GM23338 (cell line): ENCODE results near the gene ATRIP. TPM values are rescaled to one million over a fixed set of nuclear protein-coding genes. Genes with fewer than 3 reads are reported as not detected.

Source experiments
- ATAC-seq: fragments of 200-7000 bp; cut with Tn5 transposase; 3 replicates; pipeline ENCODE4 v1.9.1; 2020
- DNase-seq: peaks from one replicate; pipeline ENCODE4 v3.0.0-alpha.2; 2015; ENCODE audit warnings: low spot score
- H2AFZ ChIP-seq: fragments of 200-600 bp; sonication (generic); 2 replicates; pipeline ENCODE4 v1.8.0; 2016; ENCODE audit warnings: antibody characterized with exemption, mild to moderate bottlenecking, moderate library complexity
- H3F3A ChIP-seq: fragments of 200-600 bp; sonication (generic); replicated peaks from 2 replicates; pipeline ENCODE4 v1.8.0; 2017; ENCODE audit warnings: antibody characterized with exemption, mixed run types, low read depth
- H3K27ac ChIP-seq: fragments of 200-600 bp; sonication (generic); 2 replicates; pipeline ENCODE4 v1.6.1; 2016; ENCODE audit warnings: low read depth
- H3K27me3 ChIP-seq: fragments of 200-600 bp; sonication (generic); 2 replicates; pipeline ENCODE4 v1.8.0; 2016; ENCODE audit warnings: mild to moderate bottlenecking, mixed run types, moderate library complexity; ENCODE audit not compliant: insufficient read depth
- H3K36me3 ChIP-seq: fragments of 200-600 bp; sonication (generic); 2 replicates; pipeline ENCODE4 v1.8.0; 2016; ENCODE audit warnings: mild to moderate bottlenecking; ENCODE audit not compliant: insufficient read depth
- H3K4me1 ChIP-seq: fragments of 200-600 bp; sonication (generic); 2 replicates; pipeline ENCODE4 v1.8.0; 2016; ENCODE audit warnings: mild to moderate bottlenecking, moderate library complexity; ENCODE audit not compliant: insufficient read depth
- H3K4me2 ChIP-seq: fragments of 200-600 bp; sonication (generic); 2 replicates; pipeline ENCODE4 v1.7.1; 2017; ENCODE audit warnings: mixed run types
- H3K4me3 ChIP-seq: fragments of 200-600 bp; sonication (generic); 2 replicates; pipeline ENCODE4 v1.6.1; 2016; ENCODE audit warnings: mixed run types
- H3K79me2 ChIP-seq: fragments of 200-600 bp; sonication (generic); replicated peaks from 2 replicates; pipeline ENCODE4 v1.8.0; 2017; ENCODE audit warnings: mild to moderate bottlenecking; ENCODE audit not compliant: insufficient read depth
- H3K9me2 ChIP-seq: fragments of 200-600 bp; sonication (generic); 2 replicates; pipeline ENCODE4 v1.8.0; 2017; ENCODE audit not compliant: insufficient read depth
- H4K20me1 ChIP-seq: fragments of 200-600 bp; sonication (generic); replicated peaks from 2 replicates; pipeline ENCODE4 v1.8.0; 2017; ENCODE audit warnings: mild to moderate bottlenecking; ENCODE audit not compliant: insufficient read depth
- H3K27ac Mint-ChIP-seq: 2 replicates; pipeline ENCODE4 v1.8.0; 2020; ENCODE audit warnings: inconsistent platforms, mild to moderate bottlenecking, moderate library complexity, mixed read lengths
- H3K27me3 Mint-ChIP-seq: 3 replicates; pipeline ENCODE4 v1.8.0; 2022; ENCODE audit warnings: low read depth, mild to moderate bottlenecking, moderate library complexity, mixed read lengths, inconsistent platforms; ENCODE audit not compliant: insufficient read depth, poor library complexity
- H3K36me3 Mint-ChIP-seq: 3 replicates; pipeline ENCODE4 v1.8.0; 2021; ENCODE audit warnings: low read depth, mild to moderate bottlenecking, inconsistent platforms, moderate library complexity, mixed read lengths
- H3K4me1 Mint-ChIP-seq: 3 replicates; pipeline ENCODE4 v1.8.0; 2020; ENCODE audit warnings: mild to moderate bottlenecking, inconsistent platforms, mixed read lengths
- H3K4me3 Mint-ChIP-seq: 3 replicates; pipeline ENCODE4 v1.8.0; 2021; ENCODE audit warnings: moderate library complexity, mild to moderate bottlenecking, inconsistent platforms, mixed read lengths
- H3K9me3 Mint-ChIP-seq: 3 replicates; pipeline ENCODE4 v1.8.0; 2020; ENCODE audit warnings: moderate library complexity, mild to moderate bottlenecking, inconsistent platforms, mixed read lengths
- CREB1 ChIP-seq: fragments of 250-450 bp; sonication (Bioruptor Pico); IDR thresholded peaks from 2 replicates; pipeline ENCODE4 v1.5.0; 2020; ENCODE audit warnings: low read depth, mild to moderate bottlenecking, moderate library complexity
- CTCF ChIP-seq, 2 experiments: fragments of 200-600 bp in 1 of 2; sonication (generic) in 1 of 2; conservative IDR thresholded peaks; 2 replicates each; pipeline versions ENCODE4 v1.5.1 to v1.6.1; 2016 to 2017; ENCODE audit warnings: antibody characterized with exemption in 2 of 2, low read depth in 2 of 2, mild to moderate bottlenecking in 2 of 2, moderate library complexity in 1 of 2
- ETS1 ChIP-seq: IDR thresholded peaks from 2 replicates; pipeline ENCODE4 v1.6.1; 2016; ENCODE audit warnings: antibody characterized with exemption
- POLR2AphosphoS5 ChIP-seq: IDR thresholded peaks from 2 replicates; pipeline ENCODE4 v1.6.1; 2016; ENCODE audit warnings: antibody characterized with exemption, low read depth
- REST ChIP-seq: IDR thresholded peaks from one replicate; pipeline ENCODE4 v1.6.1; 2018; ENCODE audit warnings: antibody characterized with exemption; ENCODE audit not compliant: unreplicated experiment
- STAT1 ChIP-seq: IDR thresholded peaks from one replicate; pipeline ENCODE4 v1.6.1; 2016; ENCODE audit warnings: antibody characterized with exemption; ENCODE audit not compliant: unreplicated experiment
- polyA plus RNA-seq: library from polyadenylated mRNA; unstranded; fragments of >200 nt; fragmentation: Nextera tagmentation; extraction: Ambion mirVana; gene quantifications from 2 replicates; pipeline ENCODE4 v1.2.1, GENCODE V29; 2016
- total RNA-seq: library from RNA; depleted of rRNA; stranded (reverse); fragments of >200 nt; shearing (Covaris generic); gene quantifications from 2 replicates; pipeline ENCODE4 v1.2.3, GENCODE V29; 2014

ATRIP gene
- total and polyA plus RNA-seq, 2 experiments from 2014 or later, result 5.8 to 17.3 TPM

- no peak for TF ChIP-seq CTCF (conservative IDR thresholded peaks at IDR 0.05; ENCODE audit: low read depth in 2 of 2)
These were observed 8.7 kb upstream of the ATRIP start (continued) for GRCh38 chr3:48437812-48438211.

- Histone ChIP-seq H3K36me3 (peaks cover 20% of the 10 kb centered on the region), H3F3A (peaks cover 45% of the 10 kb centered on the region), H4K20me1 (peaks cover 23% of the 10 kb centered on the region), H3K4me3 (peak within 1 kb of the TSS; percentile 85), H3K27ac (peak within 1 kb of the TSS; percentile 76), H2AFZ (peak within 1 kb of the TSS; percentile 5; the same call in 1 of the 2 replicates), H3K9me2 (no peaks in the 10 kb centered on the region), H3K4me2 (peak within 1 kb of the TSS; percentile 92), H3K79me2 (peaks cover 54% of the 10 kb centered on the region), H3K4me1 (peaks cover 9% of the 10 kb centered on the region; the same call in 1 of the 2 replicates), H3K27me3 (no peaks in the 10 kb centered on the region)
- peak within 1 kb of the TSS; percentile 93 for H3K4me3 Mint-ChIP-seq
- DNase-seq (peak; percentile 99), ATAC-seq (peak; percentile 93)
- no peaks in the 10 kb centered on the region for H3K9me3 Mint-ChIP-seq
- peak; percentile 84 for TF ChIP-seq ETS1
- peak; percentile 82 for TF ChIP-seq CREB1 (CRISPR knock-in tag)
- TF ChIP-seq POLR2AphosphoS5, result peak; percentile 83
- no peak for TF ChIP-seq STAT1
- no peak for TF ChIP-seq REST
- no peak for TF ChIP-seq CTCF (conservative IDR thresholded peaks at IDR 0.05; ENCODE audit: low read depth in 2 of 2)
- peak within 1 kb of the TSS; percentile 97 for H3K27ac Mint-ChIP-seq
- H3K36me3 Mint-ChIP-seq, result peaks cover 43% of the 10 kb centered on the region
- peaks cover 6% of the 10 kb centered on the region for H3K27me3 Mint-ChIP-seq
- H3K4me1 Mint-ChIP-seq, result peaks cover 11% of the 10 kb centered on the region
These were observed 6.5 kb upstream of the ATRIP start, which contains the start of the genes CCDC51 and TMA7 for GRCh38 chr3:48439820-48440589. TSS of gene CCDC51 (minus strand) at chr3:48440119. CDS start at chr3:48435128, 4,991 bp downstream. TSS of gene TMA7 (plus strand) at chr3:48440257. CDS start at chr3:48440297, 40 bp downstream.
